GM12874 (cell line): ENCODE data around the gene DPF3.

Source experiments
- CTCF ChIP-seq: IDR thresholded peaks from 2 replicates; pipeline ENCODE4 v1.5.1; 2011; ENCODE audit warnings: low read depth, mild to moderate bottlenecking, control low read depth, low read length, moderate library complexity; ENCODE audit not compliant: insufficient read depth

DPF3 gene

DNA sequence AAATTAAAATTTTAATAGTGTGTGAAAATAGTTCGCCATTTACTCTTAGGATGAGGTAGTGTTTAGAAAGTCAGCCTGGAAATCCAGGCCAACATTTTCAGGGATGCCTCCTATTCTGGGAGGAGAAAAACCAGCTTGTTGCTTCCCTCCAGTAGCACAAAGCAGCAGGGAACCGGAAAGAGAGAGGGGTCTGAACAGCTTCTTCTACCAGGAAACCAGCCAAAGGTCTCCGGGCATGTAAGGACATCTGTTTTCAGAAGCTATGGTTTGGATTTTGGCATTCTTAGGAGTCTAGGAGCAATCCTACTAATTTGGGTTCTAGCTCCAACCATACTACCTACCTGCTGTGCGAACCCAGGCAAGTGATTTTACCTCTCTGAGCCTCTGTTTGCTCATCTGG, 85.3 kb downstream of the DPF3 start:
- no peak for TF ChIP-seq CTCF

- TF ChIP-seq CTCF: no peak
These were observed 91.3 kb downstream of the DPF3 start for GRCh38 chr14:72802588-72802946.

DNA sequence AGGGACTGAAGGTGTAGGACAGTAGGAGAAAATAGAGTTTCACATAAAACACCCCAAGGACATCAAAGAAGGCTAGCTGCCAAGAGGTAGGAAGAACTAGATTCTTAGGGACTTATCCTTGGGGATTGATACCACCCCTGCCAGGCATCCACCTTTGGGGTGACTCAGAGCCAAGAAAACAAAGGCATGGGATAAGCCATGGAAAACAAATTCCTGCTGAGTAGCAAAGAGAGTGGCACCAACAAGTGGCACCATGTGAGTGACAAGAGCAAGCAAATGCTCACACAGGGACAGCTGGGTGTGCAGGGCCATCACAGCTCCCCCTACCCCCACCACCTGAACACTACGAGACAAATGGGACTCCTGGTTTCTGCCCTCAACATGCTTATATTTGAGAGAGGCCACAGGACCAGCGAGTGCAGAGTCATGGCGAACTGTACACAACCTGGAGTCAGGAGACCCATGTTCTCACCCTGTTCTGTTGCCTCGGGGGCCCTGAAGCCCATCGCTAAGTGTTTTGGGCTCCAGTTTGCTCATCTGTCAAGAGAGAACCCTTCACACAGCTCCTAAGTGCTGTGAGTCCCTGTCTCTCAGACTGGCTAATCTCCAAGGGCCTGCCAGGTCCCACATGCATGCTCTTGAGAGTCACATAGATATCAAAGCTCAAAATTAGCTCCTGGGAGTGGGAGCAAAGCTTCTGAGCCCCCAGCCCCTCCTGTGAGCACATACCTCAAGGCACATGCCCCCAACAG, 91.9 kb downstream of the DPF3 start:
- TF ChIP-seq CTCF: no peak

DNA sequence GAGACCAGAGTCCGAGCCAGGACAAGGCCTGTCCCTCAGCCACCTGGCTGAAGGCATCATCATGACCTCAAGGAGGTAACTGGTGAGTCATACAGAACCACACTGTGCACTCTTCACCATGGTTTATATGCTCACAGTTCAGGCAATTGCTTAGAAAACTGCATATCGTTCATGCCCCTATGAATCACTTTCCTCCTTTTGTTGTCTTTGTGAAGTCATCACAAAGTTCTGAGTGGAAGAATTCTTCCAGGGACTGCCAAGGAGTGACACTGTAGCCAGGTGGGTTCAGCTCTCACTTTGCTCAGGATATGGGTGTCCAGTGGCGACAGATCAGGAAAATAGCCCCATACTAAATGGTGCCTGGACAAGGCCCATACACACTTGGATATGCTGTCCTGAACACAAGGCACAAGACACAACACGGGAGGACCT, 92.5 kb downstream of the DPF3 start:
- TF ChIP-seq CTCF: no peak

DNA sequence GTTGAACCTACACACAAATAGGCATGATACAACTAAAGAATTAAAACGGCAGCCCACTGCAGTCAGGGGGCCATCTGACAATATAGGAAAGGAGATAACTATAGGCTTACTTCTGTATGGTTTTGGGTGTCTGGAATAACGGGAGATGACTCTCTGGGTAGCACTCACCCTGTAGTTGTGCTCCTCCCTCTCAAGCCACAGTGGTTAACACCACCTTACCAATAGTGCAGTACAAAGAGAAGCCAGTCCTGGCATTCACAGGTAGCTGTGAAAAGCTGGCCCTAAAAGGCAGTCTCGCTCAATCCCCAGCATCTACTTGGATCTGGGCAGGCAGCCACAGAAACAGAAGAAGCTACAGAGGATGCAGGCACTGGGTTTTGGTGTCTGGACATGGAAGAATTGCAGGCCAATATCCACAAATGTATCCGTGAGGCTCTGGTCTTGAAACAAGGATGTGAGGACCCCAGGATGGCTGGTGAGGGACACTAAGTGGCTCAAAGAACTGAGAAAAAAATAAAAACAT, 93.0 kb downstream of the DPF3 start:
- TF ChIP-seq CTCF: no peak

DNA sequence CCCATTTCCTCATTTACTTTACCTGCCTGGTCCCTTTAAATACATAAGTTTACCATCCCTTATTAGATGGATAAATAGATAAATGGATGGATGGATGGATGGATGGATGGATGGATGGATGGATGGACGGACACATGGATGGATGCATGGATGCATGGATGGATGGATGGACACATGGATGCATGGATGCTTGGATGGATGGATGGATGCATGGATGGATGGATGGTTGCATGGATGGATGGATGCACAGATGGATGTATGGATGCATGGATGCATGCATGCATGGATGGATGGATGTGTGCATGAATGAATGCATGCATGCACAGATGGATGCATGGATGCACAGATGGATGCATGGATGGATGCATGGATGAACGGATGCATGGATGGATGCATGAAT, 93.6 kb downstream of the DPF3 start:
- no peak for TF ChIP-seq CTCF

GRCh38 chr14:72796935-72797334, 97.0 kb downstream of the DPF3 start:
- TF ChIP-seq CTCF: no peak
